Activated T-helper 9 cell treated with anti-CD3 and anti-CD28 coated beads, Interleukin-2, amount 50 U/mL, for 16 hours (primary cell): Measurements from ENCODE around the gene ARTN.

Experiments used
- DNase-seq: peaks from one replicate; pipeline ENCODE4 v3.0.0-alpha.2; 2020; ENCODE audit warnings: low read depth

ARTN gene

GRCh38 chr1:43925846-43926245 is 7.8 kb upstream of the ARTN start:
- DNase-seq, result no peak

- DNase-seq, result no peak
These were observed 3.2 kb upstream of the ARTN start for GRCh38 chr1:43930168-43930948.

- no peak for DNase-seq
These were observed 2.7 kb upstream of the ARTN start for GRCh38 chr1:43930949-43931275.

DNA sequence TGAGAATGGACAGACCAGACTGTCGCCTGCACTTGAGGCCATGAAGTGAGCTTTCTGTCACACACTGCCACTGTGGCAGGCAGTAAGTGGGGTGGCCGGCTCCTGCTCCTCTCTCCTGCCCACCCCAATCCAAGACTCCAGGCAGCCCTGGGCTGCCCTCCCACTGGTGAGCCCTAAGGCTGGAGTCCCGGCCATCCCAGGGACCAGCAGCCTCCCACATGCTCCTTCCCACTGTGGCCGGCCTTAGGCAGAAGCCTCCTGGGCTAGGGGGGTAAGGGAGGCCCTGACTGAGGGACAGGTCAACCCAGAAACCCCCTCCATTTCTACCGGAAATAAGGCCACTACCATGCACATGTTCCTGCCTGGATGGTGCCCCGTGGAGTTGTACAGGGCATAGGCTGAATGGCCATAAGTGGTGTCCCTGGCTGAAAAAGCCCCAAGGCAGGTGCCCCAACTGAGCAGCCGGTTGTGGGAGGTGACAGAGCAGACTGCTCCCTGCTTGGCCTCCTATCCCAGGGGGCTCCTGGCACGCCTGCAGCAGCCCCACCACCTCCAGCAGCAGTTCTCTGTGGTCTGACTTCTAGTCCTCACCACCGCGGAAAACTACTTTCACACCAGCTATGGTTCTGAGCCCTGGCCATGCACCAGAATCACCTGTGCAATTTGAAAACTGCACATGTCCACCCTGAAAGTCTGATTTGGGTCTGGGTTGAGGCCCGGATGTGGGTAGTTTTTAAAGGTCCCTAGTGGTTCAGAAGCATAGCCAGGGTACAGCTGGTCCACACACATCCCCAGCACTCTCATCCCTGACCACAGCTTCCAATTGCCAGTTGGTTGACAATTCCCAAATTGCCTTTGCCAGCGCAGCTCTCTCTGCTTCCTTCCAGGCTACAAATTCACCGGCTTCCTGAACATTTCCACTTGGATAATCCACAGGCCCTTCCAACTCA is 1.6 kb upstream of the ARTN start:
- DNase-seq, result no peak

GRCh38 chr1:43932786-43933385 is 715 bp upstream of the ARTN start:
- no peak for DNase-seq

GRCh38 chr1:43934101-43934985 is 742 bp downstream of the ARTN start:
- DNase-seq, result peak; percentile 23

DNA sequence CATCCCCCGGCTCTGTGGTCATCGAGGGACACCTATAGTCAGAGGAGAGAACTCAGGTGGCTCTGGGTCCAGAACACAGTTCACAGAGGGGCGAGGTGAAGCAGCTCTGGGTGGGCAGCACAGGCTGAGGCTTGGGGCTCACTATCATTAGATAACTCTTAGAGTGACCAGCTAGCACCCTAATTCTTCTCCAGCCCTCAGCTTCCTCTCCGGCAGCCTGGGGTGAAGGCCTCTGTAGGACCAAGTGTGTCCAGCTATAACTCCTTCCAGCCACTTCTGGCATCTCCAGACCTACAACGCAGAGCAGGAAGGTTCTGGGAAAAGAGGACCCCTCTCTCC is 1.4 kb downstream of the ARTN start:
- DNase-seq, result no peak

DNA sequence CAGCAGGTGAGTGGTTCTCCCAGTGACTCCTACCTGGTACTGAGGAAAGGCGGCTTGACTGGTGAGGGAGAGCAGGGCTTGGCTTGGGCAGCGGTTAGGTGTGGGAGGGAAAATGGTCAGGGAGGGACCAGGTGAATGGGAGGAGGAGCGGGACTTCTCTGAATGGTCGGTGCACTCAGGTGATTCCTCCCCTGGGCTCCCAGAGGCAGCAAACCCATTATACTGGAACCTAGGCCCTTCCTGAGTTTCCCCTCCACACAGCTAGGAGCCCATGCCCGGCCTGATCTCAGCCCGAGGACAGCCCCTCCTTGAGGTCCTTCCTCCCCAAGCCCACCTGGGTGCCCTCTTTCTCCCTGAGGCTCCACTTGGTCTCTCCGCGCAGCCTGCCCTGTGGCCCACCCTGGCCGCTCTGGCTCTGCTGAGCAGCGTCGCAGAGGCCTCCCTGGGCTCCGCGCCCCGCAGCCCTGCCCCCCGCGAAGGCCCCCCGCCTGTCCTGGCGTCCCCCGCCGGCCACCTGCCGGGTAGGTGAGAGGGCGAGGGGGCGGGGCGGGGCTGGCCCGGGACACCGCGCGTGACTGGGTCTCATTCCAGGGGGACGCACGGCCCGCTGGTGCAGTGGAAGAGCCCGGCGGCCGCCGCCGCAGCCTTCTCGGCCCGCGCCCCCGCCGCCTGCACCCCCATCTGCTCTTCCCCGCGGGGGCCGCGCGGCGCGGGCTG is 2.3 kb downstream of the ARTN start:
- DNase-seq, result no peak

- DNase-seq, result no peak
These were observed 3.0 kb downstream of the ARTN start for GRCh38 chr1:43936431-43937151.

- no peak for DNase-seq
These were observed 3.7 kb downstream of the ARTN start for GRCh38 chr1:43937179-43937865.

DNA sequence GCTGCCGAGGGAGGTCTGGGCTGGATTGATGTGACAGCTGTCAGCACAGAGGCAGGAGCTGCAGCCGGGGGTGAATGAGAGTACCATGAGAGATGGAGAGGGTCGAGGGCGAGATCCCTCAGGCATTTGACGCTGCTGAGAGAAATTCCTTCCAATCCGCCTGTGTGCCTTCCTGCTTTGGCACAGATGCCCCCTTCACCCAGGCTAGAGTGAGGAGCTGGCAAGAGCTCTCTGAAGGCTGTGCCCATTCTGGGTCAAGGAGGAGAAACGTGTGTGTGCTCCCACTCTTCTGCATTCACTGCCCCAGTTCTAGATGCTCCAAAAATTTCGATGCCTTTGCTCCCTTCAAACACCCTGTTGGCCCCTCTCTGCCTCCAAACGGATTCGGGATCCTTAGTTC is 4.8 kb downstream of the ARTN start:
- no peak for DNase-seq

GRCh38 chr1:43938892-43939587 is 5.4 kb downstream of the ARTN start:
- no peak for DNase-seq

DNA sequence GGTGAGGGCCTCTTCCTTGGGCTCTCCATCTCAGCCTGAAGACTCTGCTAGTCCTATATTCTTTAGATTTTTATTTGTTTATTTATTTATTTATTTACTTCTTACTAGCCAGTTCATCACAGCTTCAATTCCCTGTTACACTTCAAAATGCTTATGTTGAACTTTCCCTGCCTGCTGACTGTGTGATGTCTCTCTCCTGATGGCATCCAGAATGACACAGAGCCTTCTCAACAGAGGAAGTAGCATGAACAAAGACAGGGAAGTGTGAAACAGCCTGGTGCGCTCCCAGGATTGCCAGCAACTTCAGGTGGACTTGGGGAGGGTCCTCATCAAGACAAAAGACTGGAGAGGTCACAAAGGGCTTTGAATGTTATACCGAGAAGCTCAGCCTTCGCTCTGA is 8.8 kb downstream of the ARTN start:
- DNase-seq, result no peak

DNA sequence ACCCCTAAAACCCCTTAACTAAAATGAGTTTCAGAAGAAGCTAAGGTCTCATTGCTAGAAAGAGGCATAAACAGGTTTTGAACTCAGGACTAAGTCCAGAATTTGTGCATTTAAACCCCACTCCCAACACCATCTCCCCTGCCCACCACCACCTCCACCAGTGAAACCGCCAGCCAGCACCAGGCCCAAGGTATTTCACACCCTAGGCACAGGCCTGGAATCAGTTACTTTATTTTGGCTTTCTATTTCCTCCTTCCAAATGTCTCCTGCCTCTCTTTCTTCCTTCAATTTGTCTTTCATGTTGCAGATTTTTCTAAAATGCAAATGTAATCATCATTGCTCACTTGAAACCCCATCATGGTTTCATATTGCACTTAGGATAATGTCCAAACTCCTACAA is 11.3 kb downstream of the ARTN start:
- DNase-seq, result no peak

DNA sequence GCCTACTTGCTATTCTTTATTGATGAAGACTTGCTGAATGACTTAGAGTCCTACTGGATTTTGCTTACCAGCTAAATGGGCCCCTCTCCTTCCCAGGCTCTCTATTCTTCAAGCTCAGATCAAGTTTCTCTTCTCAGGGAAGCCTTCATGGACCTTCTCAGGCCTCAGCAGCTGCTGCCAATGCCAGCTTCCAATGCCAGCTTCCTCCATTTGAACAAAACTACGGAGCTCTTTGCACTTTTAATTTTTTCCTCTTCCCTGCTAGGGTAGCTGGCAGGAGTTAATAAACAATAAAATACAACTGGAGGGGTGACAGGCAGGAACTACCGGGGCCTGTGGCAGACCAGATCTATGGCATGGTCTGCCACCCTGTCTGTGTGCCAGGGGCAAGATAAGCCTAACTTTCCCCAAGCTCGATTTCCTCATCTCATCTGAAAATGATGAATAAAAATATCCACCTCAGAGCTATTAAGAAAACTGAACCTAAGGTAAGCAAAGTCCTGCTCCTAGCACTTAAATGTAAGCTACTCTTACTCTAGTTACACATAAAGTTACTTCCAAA is 12.2 kb downstream of the ARTN start:
- DNase-seq, result no peak

DNA sequence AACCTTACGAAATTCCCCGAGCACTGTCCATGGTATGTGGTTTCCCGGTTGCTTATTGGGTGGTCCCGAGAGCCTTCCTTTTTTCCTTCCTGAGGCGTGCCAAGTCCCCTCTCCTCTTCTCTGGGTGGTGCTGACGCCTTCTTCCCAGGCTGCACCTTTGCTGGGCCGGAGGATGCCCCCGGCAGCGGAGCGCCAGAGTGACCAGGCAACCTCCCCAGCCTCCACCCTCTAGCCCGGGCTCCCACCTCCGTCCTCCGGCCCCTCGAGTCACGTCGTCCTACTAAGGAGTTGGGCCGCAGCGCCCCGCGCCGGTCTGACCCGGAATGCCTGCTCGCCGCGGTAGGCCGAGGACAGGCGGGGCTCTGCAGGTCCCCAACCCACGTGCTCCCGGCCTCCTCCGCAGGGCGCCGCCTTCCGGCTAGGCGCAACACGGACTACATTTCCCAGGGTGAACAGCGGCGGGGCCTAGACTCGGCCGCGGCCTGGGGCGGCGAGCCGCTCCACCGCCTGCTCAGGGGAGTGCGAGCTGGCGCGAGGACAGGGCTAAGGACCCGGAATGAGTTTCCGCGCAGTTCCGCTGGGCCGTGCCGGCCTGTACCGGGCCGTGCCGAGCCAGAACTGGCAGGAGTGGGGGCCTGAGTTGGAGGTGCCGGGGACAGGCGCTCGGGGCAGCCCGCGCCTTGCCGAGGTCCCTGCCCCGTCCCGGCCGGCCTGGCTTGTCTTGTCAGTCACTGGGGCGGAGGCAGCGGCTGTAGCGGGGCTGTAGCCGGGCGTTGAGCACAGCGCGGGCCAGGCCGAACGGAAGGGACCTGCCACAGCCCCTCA is 12.8 kb downstream of the ARTN start, which contains the start of gene IPO13:
Gene IPO13 (plus strand): TSS at position 715 of the 825 bp plus-strand sequence. CDS start 651 bp downstream, outside the sequence.
- peak; percentile 90 for DNase-seq

DNA sequence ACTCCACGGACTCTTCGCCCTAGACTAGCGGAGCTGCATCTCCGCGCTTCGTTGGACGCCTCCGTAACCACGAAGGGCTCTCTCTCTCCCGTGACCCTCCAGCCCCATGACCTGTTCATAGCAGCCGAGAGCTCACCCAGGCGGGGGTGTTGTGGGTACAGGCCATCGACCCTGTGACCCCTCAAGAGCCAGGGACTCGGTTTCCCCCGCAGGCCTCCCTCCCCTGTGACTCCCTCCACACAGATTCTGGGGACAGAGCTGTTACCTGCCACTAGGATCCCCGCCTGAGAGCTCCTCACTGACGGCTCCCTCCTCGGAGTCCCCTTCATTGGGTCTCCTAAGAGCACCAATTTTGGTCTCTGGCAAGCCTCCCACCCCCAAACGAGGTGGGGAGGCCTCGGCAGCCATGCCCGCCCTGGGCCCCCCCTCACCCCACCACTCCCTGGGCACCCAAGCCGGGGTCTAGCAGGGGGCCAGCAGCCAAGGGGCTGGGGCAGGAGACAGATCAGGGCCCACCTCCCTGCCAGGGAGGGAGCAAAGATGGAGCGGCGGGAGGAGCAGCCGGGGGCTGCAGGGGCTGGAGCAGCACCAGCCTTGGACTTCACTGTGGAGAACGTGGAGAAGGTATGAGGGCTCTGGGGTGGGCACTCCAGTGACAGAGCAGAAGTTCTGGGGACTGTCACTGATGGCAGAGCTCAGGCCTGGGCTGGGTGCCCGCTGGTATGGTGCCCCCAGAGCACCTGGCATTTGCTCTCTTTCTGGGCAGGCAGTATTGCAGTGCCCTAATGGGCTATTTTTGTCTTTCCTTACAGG is 13.7 kb downstream of the ARTN start:
- DNase-seq, result no peak
